Activated T-helper 1 cell treated with Interleukin-2 at 50 U/mL for 16 hours (primary cell): ENCODE measurements around the gene LIPI.
A peak's percentile ranks its signal among the peaks of the same experiment; 100 is the strongest.
"Not testable (repeated sequence)": the region's sequence is repeated elsewhere in the genome, so short reads cannot be mapped to it uniquely, and the experiment has no call there.

Experiments used
- DNase-seq: peaks from one replicate; pipeline ENCODE4 v3.0.0-alpha.2; 2020; ENCODE audit warnings: low read depth

LIPI gene

DNA sequence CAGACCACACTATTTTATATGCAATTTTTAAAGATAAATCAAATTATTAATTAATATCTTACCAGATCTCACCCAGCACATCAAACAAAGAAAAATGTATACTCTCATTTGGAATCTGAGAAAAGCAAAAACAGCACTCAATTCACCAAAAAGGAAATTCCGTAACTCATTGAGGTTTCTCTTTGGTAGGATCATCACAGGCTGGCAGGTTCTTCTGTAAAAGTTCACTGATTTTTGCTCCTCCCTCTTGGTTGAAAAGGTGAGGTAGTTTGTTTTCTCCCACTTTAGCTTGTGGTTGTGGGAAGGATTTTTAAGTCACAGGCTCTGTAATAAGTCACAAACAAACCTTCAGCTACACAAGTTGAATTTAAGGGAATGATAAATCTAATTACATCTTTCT, at the start of gene LIPI:
Gene LIPI (minus strand): TSS at position 218 of the 400 bp plus-strand sequence. CDS start 110 bp downstream, at position 108.
- no peak for DNase-seq

DNA sequence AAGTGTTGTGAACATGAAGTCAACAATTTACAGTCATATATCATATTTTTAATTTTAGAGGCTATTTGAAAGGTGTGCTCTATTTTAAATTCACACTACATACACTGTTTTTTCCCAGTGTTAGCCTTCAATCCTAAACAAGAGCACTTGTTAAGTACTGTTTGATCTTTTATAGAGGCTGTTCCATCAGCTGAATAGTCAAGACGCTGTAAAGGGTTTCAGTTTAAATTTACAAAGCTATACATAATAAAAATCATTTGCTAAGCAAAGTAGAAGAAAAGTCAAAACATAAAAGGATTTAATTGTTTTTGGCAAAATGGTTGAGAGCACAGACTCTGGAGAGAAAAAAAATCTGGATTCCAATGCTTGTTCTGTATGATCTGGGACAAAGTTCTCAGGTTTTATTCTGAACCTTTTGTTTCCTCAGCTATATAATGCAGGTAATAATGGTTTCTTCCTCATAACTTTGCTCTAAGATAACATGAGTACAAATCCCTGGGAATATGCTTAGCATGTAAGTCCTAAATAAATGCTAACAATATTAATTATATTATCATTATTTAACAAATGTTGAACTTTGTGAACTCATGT, 49.5 kb upstream of the LIPI start:
- no peak for DNase-seq

- no peak for DNase-seq
Measured at GRCh38 chr21:14259747-14260146, 49.0 kb upstream of the LIPI start.

GRCh38 chr21:14251336-14251735, 40.6 kb upstream of the LIPI start:
- DNase-seq: no peak

DNA sequence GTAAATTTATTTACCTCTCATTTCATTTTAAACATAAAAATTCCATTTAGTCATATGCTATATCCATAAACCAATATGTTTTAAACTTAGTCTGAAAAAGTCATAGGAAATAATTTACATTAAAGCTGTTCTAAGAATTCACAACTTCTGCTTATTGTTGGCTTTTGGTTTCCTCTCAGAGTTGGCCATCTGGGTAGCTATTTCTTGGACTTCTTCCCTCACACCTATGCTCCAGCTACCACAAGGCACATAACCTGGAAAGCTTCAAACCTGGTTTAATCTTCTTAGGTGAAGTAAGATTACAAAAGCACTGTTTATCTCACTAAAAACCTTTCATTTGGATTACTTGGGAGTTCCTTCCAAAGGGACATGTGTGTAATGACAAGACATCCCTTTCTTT, 35.0 kb upstream of the LIPI start:
- no peak for DNase-seq

GRCh38 chr21:14244911-14245310, 34.2 kb upstream of the LIPI start:
- no peak for DNase-seq

DNA sequence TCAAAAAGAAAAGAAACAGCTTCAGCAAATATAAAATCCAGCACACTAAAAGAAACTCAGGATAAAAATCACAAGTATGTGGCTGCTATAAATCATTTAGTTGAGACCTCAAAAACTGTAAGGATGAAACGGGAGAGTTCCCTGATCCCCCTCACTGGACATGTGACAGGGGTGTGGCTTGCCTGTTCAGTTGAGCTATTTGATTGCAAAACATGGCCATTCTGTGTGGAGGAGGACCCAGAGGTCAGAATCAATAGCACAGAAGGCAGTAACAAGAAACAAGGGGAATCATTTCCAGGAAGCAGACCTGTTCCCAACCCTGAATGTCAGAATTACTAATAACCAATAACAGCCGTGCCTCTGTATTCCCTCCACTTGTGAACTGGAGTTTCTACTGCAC, 33.1 kb upstream of the LIPI start:
- no peak for DNase-seq

DNA sequence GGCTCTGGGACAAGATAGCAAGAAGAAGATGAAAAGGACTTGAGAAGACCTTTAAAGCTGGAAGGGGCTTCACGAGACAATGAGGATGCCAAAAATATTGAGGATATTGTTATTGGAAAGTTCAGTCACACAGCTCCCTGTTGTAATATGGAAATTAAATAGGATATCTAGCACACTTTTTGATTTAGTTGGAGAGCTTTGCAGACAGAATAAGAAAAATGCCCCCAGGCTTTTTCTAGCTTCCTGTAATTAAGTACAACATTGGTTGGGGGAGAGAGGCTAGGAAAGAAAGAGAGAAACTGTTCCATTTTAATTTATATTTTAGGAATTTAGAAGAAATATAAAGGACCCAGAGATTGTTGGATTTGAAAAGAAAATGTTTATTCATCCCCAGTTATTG, 32.7 kb upstream of the LIPI start:
- no peak for DNase-seq

GRCh38 chr21:14241297-14241696, 30.5 kb upstream of the LIPI start:
- no peak for DNase-seq

DNA sequence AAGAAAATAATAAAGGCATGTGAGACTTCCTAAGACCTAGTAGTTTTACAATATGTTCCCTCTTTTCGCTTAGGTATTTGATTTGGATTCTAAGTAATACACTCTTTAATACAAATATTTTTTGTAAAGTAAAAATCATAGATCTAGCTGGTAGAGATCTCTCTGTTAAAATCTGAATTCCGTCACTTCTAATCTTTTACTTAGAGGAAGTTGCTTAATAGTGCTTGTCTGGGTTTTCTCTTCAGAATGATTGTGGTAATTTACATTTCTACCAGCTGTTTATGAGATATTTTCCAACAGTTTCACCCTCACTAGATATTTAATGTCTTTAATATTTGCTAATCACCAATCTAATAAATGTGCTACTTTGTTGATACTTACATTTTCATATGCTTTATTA, 28.5 kb upstream of the LIPI start:
- no peak for DNase-seq

DNA sequence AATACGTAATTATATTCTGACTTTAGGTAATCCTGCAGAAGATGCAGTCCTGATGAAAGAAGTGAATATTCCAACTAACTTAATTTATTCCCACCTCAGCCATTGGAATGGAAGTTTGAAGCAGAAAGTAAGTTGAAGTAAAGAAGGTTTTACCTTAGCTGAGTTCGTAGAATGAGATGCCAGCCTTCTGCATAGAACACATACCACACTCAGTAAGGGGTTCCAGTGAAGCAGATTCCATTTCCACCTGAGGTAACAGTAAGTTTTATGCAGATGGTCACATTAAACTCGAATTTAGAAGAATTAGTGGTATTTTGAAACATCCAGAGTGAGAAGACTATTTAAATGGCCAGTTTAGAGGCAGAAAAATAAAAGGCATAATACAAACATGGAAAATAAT, 25.4 kb upstream of the LIPI start:
- DNase-seq: no peak

- no peak for DNase-seq
Measured at GRCh38 chr21:14235101-14235500, 24.3 kb upstream of the LIPI start.

- DNase-seq: no peak
Measured at GRCh38 chr21:14229399-14229798, 18.6 kb upstream of the LIPI start.

DNA sequence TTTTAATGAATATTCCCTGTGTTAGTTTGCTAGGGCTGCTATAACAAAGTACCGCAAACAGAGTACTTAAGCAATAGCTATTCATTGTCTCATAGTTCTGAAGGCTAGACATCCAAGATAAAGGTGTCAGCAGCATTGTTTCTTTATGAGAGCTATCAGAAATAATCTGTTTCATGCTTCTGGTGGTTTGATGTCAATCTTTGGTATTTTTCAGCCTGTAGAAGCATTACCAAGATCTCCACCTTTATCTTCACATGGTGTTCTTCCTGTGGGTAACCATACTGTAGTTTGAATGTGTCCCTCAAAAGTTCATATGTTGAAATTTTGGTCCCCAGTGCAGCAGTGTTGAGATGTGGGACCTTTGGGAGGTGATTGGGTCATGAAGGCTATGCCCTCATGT, 12.6 kb upstream of the LIPI start:
- no peak for DNase-seq

GRCh38 chr21:14215971-14216641, 5.4 kb upstream of the LIPI start, which contains the start of gene RBM11:
RBM11 (plus strand) TSS chr21:14216157; CDS start chr21:14216187, 30 bp downstream.
- DNase-seq: peak; percentile 67

- no peak for DNase-seq
Measured at GRCh38 chr21:14213164-14213563, 2.4 kb upstream of the LIPI start.

DNA sequence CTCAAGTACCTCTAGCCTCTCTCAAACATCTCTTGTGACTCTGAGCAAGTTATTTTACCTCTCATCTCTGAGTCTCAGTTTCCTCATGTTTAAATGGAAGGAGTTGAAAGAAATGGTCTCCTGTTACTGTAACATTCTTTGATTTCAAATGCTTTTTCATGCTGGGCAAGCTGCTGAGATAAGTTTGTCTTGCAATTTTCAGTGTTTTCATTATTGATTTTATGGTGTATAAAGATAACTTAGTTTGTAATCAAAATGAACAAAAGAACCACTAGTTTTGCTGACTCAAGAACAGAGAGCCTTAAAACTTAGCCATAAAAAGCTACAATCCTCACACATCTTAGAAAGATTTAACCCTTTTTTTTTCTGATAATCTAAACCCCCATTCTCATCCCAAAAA, 4.5 kb downstream of the LIPI start:
- DNase-seq: no peak

GRCh38 chr21:14166463-14167223, 44.1 kb downstream of the LIPI start:
- DNase-seq: not testable (repeated sequence)

GRCh38 chr21:14143999-14144398, 66.8 kb downstream of the LIPI start:
- no peak for DNase-seq

DNA sequence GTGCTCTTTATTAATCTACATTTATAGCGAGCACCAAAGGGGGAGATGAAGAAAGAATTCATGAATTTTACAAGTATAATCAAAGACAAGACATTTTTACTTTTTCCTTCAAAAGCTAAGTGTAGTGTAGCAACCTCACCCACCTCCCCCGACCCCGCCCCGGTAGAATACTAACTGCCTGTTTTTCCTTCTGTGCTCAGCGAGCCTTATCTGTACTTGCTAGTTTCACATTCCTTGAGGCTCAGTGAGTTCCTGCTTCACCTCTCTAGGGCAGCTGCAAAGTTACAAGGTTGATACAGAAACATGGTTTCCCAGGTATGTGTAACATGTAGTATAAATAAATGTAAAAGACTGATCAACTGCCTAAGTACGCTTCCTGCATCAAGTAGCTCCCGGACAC, 86.5 kb downstream of the LIPI start:
- no peak for DNase-seq

GRCh38 chr21:14121719-14122118, 89.0 kb downstream of the LIPI start:
- DNase-seq: no peak

DNA sequence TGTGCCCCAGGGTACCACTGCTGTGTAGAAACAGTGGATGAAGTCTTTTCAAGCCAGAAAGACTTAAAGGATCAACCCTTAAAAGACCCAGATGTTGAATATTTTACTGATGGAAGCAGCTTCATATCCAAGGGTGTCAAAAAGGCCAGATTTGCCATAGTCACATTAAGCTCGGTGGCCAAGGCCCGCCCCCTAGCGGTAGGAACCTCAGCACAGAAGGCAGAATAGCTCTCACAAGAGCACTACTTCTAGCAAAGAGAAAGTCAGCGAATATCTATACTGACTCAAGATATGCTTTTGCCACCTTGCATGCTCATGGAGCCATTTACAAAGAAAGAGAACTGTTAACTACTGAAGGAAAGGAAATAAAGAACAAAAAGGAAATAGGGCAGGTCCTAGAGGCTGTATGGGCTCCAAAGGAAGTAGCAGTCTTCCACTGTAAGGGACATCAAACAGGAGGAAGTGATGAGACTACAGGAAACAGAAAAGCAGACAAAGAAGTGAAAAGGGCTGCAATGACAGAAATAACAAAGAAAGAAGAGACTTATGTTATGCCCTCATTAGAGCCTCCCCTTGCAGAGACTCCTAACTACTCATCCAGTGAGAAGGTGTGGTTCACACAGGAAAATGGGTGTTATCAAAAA, 90.5 kb downstream of the LIPI start:
- DNase-seq: no peak

DNA sequence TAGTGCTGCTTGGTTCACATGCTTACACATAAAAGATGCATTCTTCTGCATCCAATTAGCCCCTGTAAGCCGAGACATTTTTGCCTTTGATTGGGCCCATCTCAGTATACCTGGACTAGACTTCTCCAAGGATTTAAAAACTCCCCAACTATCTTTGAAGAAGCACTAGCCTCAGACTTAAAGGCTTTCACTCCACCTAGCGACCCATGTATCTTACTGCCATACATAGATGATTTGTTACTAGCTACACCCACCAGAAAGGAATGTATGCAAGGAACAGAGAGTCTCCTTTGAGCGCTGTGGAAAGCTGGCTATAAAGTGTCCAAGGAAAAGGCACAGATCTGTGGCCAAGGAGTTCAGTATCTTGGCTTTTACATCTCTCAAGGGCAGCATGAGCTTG, 91.7 kb downstream of the LIPI start:
- no peak for DNase-seq
